Stimulated activated CD4-positive, alpha-beta T cell treated with anti-CD3 and anti-CD28 coated beads, Interleukin-12 subunit alpha, Interleukin-12 subunit beta, amount 100 ng/mL, for 48 hours (primary cell): ENCODE measurements around the gene MRPS35.

Experiments used
- DNase-seq, 3 donors: peaks; one replicate each; pipeline ENCODE4 v3.0.0-alpha.2; 2020; ENCODE audit warnings: low read depth in 2 of 3, low spot score in 1 of 3

The MRPS35 gene

GRCh38 chr12:27710592-27711316 is at the start of gene MRPS35:
TSS of gene MRPS35 (plus strand) at chr12:27710832. CDS start at chr12:27710844, 12 bp downstream.
- DNase-seq = peak; percentile 86 to 89 (median 87)

DNA sequence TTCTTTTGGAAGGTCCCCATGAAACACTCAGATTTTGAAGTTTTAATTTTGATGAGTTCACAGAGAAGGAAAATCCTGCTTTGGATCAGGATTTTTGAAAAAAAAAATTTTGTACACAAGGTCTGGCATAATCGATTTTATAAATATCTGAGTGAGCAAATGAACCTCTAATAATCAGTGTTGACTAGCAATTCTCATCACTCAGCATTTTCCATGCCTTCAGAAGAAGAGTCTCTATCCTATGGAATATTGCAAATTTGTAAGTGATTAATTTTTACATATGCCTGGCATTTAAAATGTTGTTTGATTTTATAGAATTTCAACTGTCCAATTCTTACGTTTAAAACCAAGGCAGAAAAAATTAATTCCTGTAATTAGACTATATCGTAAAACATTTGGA is 44.9 kb upstream of the MRPS35 start:
- DNase-seq = no peak

DNA sequence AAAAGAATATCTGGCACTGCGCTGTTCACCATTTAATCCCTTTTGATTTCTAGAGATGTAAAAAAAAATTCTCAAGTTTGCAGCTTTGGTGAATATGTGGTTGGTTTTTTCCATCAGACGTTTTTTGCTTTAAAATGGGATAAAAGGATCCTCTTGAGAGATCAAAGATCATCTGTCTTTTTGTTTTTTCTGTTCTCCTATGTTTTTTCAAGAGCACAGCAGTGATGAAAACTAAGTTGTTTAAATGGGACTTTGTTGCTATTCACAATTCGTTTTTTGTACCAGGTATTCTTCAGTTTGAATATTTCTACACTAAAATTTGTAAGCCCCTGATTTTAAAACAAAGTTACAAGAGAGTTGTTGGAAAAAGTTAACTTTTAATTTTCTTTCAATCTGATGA is 44.1 kb upstream of the MRPS35 start:
- no peak for DNase-seq

GRCh38 chr12:27667540-27667939 is 43.1 kb upstream of the MRPS35 start:
- no peak for DNase-seq

- no peak for DNase-seq
These were observed 38.6 kb upstream of the MRPS35 start for GRCh38 chr12:27672051-27672450.

DNA sequence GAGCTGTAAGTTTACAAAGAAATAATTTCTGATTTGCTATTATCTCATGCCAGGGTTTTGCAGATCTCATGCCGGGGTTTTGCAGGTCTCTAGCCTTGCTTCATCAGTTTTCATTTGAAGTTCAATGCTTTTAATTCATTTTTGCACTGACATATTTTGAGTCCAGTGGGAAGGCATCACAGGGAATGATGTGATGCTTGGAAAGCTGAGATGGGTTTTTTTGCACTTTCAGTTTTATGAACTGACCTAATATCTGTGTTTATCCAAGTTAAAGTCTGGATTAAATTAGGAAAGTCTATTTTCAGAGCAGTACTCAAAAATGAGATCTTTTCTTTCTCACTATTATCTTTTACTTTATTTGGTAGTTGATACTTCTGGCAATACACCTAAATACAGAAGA is 38.0 kb upstream of the MRPS35 start:
- DNase-seq = no peak

- no peak for DNase-seq
These were observed 37.4 kb upstream of the MRPS35 start for GRCh38 chr12:27673101-27673718.

DNA sequence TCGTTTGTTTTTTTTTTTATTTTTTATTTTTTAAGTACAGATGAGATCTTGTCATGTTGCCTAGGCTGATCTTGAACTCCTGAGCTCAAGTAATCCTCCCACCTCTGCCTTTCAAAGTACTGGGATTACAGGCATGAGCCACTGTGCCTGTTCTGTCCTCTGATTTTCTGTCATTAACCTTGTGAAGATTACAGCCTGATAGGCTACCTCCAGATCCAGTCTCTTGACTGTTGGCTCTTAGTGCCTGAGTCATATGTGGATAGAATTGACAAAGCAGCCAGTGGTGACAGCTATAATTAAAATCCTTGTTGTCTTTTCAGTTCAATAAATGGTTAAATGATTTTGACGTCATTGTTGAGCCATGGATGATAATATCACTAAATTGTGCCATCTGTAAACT is 35.6 kb upstream of the MRPS35 start:
- DNase-seq = no peak

GRCh38 chr12:27680619-27681018 is 30.0 kb upstream of the MRPS35 start:
- no peak for DNase-seq

DNA sequence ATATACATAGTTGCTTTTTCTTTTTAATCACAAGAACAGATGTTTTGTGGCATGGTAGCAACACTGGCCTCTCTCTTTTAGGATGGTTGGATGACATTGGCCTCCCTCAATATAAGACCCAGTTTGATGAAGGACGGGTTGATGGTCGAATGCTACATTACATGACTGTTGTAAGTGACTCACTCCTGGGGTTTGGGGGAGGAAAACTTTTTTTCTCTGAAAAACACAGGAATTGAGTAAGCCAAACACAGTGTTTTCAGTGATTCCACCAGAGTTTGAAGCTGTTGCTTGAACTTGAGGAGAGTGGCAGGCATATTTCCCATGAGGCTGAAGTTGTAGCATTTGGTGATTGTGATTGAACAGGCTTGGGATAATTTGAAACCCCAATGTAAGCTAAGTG is 28.1 kb upstream of the MRPS35 start:
- no peak for DNase-seq

DNA sequence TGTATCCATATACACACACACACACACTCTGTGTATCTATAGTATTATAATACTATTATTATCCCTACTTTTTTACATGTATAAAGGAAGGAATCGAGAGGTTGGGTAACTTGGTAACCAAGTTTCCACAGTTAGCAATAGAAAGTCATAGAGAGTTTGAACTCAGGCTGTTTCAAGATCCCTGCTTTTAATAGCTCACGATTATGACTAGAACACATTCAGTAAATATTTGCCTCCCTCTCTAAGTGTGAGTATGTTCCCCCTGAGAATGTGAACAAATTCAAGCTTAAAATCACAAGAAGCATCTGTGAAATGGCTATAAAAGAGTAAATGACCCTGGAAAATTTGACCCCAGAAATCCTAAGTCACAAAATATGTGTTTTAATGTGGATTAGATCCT is 25.4 kb upstream of the MRPS35 start:
- DNase-seq = no peak

DNA sequence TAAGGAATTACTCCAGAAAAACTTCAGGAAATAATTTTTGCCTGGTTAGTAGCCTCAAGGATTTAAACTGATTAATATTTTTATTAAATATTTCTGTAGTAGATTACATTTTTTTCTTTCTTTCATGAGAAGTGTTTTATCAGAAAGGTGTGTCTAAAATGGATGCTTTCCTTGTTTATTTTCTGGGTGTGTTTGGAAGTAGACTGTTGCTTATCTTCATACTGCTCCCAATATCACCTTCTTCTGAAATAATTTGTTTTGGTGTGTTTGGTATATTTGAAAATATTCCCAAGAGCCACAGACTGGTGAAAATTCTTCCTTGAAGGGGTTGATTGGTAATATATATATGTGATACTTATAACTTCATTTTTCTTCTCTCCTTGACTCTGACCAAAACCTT is 24.5 kb upstream of the MRPS35 start:
- DNase-seq = no peak

DNA sequence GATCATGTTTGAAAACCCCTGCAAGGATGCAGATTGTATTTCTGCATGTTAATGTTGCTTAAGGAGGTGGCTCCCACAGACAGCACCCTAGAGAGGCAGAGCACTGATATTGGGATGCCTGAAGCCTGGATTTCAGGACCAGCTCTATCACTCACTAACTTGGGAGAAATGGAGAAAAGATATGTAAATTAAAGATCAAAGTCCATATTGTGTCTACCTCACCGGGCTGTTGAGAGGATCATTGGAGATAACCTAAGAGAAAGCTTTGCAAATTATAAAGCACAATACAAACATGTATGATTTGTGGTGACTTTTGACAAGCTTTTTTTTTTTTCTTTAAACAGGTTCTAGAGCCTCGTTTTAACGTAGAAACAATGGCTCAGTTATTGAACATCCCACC is 22.0 kb upstream of the MRPS35 start:
- DNase-seq = no peak

GRCh38 chr12:27689558-27690180 is 21.0 kb upstream of the MRPS35 start:
- DNase-seq = no peak

- DNase-seq = no peak
These were observed 17.2 kb upstream of the MRPS35 start for GRCh38 chr12:27693403-27693802.

DNA sequence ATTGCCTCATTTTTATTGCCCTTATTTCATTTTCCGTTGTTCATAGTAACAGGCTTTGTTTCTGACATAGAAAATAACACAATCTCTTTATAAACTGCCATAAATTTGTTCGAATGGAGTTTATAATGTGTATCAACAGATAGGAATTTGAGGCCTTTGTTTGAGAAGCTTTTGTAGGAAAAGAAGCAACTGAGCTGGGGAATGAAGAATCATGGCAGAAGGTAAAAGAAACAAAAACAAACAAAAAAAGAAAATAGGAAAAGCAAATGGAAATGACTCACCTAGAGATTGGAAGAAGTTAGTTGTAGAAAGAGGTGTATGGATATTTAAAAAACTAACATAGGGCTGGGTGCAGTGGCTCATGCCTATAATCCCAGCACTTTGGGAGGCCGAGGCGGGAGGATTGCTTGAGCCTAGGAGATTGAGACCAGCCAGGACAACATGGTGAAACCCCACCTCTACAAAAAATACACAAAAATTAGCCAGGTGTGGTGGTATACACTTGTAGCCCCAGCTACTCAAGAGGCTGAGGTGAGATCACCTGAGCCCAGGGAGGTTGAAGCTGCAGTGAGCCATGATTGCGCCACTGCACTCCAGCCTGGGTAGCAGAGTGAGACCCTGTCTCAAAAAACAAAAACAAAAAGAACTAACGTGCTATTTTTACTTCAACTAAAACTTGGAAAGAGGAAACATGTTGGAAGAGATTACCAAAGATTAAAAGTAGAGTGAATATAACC is 14.9 kb upstream of the MRPS35 start:
- DNase-seq = no peak

- no peak for DNase-seq
These were observed 14.4 kb upstream of the MRPS35 start, which contains the start of gene REP15 for GRCh38 chr12:27696293-27696652. TSS of gene REP15 (plus strand) at chr12:27696447. CDS start at chr12:27696563, 116 bp downstream.

DNA sequence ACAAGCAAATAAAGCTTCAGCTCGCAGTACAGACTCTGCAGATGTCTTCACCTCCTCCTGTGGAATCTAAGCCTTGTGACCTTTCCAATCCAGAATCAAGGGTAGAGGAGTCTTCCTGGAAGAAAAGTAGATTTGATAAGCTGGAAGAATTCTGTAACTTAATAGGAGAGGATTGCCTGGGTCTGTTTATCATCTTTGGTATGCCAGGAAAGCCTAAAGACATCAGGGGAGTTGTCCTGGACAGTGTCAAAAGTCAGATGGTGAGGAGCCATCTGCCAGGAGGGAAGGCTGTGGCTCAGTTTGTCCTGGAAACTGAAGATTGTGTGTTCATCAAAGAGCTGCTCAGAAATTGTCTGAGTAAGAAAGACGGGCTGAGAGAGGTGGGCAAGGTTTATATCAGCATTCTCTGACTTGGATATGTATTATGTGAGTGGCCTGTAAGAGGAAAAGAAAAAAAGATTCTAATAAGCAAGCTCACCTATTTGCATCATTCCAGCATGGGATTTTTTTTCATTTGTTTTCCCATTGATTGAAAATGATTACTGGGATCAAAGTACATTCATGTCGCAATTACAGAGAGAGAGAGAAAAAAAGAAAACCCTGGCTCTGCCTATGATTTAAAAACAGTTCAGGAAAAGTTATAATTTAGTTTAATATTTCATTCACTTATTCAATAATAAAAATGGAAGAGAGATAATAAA is 13.6 kb upstream of the MRPS35 start:
- no peak for DNase-seq

DNA sequence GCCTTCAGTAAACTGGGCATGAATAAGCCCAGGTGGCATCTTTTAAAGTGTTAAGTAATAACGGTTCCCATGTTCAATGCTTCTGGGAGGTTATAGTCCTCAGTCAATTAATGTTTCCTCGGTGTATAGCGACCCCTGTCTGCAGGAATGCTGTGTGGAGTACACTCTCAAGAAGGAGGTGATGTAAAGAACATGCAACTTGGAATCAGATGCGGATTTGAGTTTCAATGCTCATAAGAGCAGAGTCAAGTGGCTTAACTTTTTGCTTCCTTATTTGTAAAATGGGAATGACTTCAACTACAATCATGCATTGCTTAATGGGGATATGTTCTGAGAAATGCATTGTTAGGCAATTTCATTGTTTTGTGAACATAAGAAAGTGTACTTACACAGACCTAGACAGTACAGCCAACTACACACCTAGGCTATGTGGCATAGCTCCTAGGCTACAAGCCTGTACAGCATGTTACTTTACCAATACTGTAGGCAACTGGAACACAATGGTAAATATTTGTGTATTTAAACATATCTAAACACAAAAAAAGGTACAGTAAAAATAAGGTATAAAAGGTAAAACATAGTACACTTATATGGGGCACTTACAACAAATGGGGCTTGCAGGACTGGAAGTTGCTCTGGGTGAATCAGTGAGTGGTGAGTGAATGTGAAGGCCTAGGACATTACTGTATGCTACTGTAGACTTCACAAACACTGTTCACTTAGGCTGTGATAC is 6.7 kb upstream of the MRPS35 start:
- peak; percentile 36 to 84 (median 59) for DNase-seq

GRCh38 chr12:27705263-27705662 is 5.4 kb upstream of the MRPS35 start:
- no peak for DNase-seq

GRCh38 chr12:27707216-27707615 is 3.4 kb upstream of the MRPS35 start:
- DNase-seq = no peak
